ENCODE results near the gene SORL1. TPM values are rescaled to one million over a fixed set of nuclear protein-coding genes. Genes with fewer than 3 reads are reported as not detected.
A peak's percentile ranks its signal among the peaks of the same experiment; 100 is the strongest.

Gene SORL1
- total RNA-seq, 2 experiments from 2014 or later, result 228 to 411 TPM

- TF ChIP-seq EZH2phosphoT487 (IDR thresholded peaks at IDR 0.05; ENCODE audit: borderline replicate concordance, low read depth, low read length), result no peak
- TF ChIP-seq CTCF (conservative IDR thresholded peaks at IDR 0.05; ENCODE audit: low read length), result no peak
- no peak overlapping the region for H3K4me2 ChIP-seq (ENCODE audit: low read length)
- no peaks in the 10 kb centered on the region for H3K9me3 ChIP-seq (ENCODE audit: low read length)
- H3K4me3 ChIP-seq (ENCODE audit: low read depth, low read length, poor library complexity, severe bottlenecking), result no peak overlapping the region
- no peaks in the 10 kb centered on the region for H3K9me2 ChIP-seq (ENCODE audit: insufficient read depth, low read length)
- no peak for DNase-seq (ENCODE audit: low spot score)
- peaks cover 25% of the 10 kb centered on the region for H3K4me1 ChIP-seq (ENCODE audit: insufficient read depth, low read length, poor library complexity, severe bottlenecking)
- peak overlapping the region; percentile 25 for H3K27ac ChIP-seq (ENCODE audit: low read depth, low read length, poor library complexity, severe bottlenecking)
- peaks cover 8% of the 10 kb centered on the region; the same call in 1 of the 2 replicates for H3K79me2 ChIP-seq (ENCODE audit: insufficient read depth, low read depth, low read length)
- ChIA-PET POLR2A (interaction anchor here (0.6 to 1.9 kb wide), 2 partner anchors 28 to 65 kb away, joined by 3 to 5 read pairs; no protein-coding TSS in a partner anchor), CTCF (ENCODE audit: unreplicated experiment) (interaction anchor here (1.0 kb wide), 1 partner anchor 127 kb away, joined by 3 read pairs; no protein-coding TSS in a partner anchor)
- H3K36me3 ChIP-seq (ENCODE audit: insufficient read depth, low read length), result peaks cover 100% of the 10 kb centered on the region
- no TSS peak for BruUV-seq (replicated peaks)
- intact Hi-C loops (cut with micrococcal nuclease; ENCODE audit: unreplicated experiment), result no loop called here
- no peaks in the 10 kb centered on the region for H4K20me1 ChIP-seq (ENCODE audit: insufficient read depth, low read length)
- no peak overlapping the region for H2AFZ ChIP-seq (ENCODE audit: low read length)
Observed at GRCh38 chr11:121576531-121576930, 124.4 kb downstream of the SORL1 start.

GRCh38 chr11:121577106-121577848 lies 125.2 kb downstream of the SORL1 start:
- ChIA-PET CTCF (ENCODE audit: unreplicated experiment) (no interaction called here), POLR2A (interaction anchor here (0.6 to 1.9 kb wide), 5 partner anchors 29 to 305 kb away, joined by 3 to 5 read pairs (median 3); no protein-coding TSS in a partner anchor)
- Histone ChIP-seq H3K9me2 (ENCODE audit: insufficient read depth, low read length) (no peaks in the 10 kb centered on the region), H3K4me3 (ENCODE audit: low read depth, low read length, poor library complexity, severe bottlenecking) (no peak overlapping the region), H3K79me2 (ENCODE audit: insufficient read depth, low read depth, low read length) (peaks cover under 1% of the 10 kb centered on the region; the same call in 1 of the 2 replicates), H3K4me2 (ENCODE audit: low read length) (no peak overlapping the region), H3K36me3 (ENCODE audit: insufficient read depth, low read length) (peaks cover 100% of the 10 kb centered on the region), H3K9me3 (ENCODE audit: low read length) (no peaks in the 10 kb centered on the region), H2AFZ (ENCODE audit: low read length) (no peak overlapping the region), H3K4me1 (ENCODE audit: insufficient read depth, low read length, poor library complexity, severe bottlenecking) (peaks cover 21% of the 10 kb centered on the region), H4K20me1 (ENCODE audit: insufficient read depth, low read length) (no peaks in the 10 kb centered on the region), H3K27ac (ENCODE audit: low read depth, low read length, poor library complexity, severe bottlenecking) (peak overlapping the region; percentile 25)
- no TSS peak for BruUV-seq (replicated peaks)
- DNase-seq (ENCODE audit: low spot score), result no peak
- intact Hi-C loops (cut with micrococcal nuclease; ENCODE audit: unreplicated experiment), result no loop called here
- TF ChIP-seq EZH2phosphoT487 (IDR thresholded peaks at IDR 0.05; ENCODE audit: borderline replicate concordance, low read depth, low read length), result no peak
- no peak for TF ChIP-seq CTCF (conservative IDR thresholded peaks at IDR 0.05; ENCODE audit: low read length)

All from OCI-LY7 (cell line).